Trophoblast cell (in vitro differentiated cells and primary cell): ENCODE results near the gene FASTK.
"Not testable (repeated sequence)": the region's sequence is repeated elsewhere in the genome, so short reads cannot be mapped to it uniquely, and the experiment has no call there.

Experiments
- DNase-seq, 2 donors: peaks; one replicate each; pipeline ENCODE4 v3.0.0-alpha.2; 2016
- H2AFZ ChIP-seq: 2 replicates; pipeline ENCODE4 v1.6.1; 2013; ENCODE audit warnings: low read length, moderate library complexity, mild to moderate bottlenecking; ENCODE audit not compliant: insufficient read depth, poor library complexity
- H2AK5ac ChIP-seq: 2 replicates; pipeline ENCODE4 v1.6.1; 2013; ENCODE audit warnings: mild to moderate bottlenecking, low read length
- H2BK120ac ChIP-seq: 2 replicates; pipeline ENCODE4 v1.6.1; 2013; ENCODE audit warnings: low read length, mild to moderate bottlenecking, moderate library complexity; ENCODE audit not compliant: insufficient read depth, poor library complexity
- H2BK12ac ChIP-seq: 2 replicates; pipeline ENCODE4 v1.6.1; 2013; ENCODE audit warnings: mild to moderate bottlenecking, low read length, moderate library complexity
- H2BK5ac ChIP-seq: 2 replicates; pipeline ENCODE4 v1.6.1; 2013; ENCODE audit warnings: low read length, low read depth, moderate library complexity, mild to moderate bottlenecking; ENCODE audit not compliant: poor library complexity
- H3K14ac ChIP-seq: 2 replicates; pipeline ENCODE4 v1.6.1; 2013; ENCODE audit warnings: mild to moderate bottlenecking, low read length
- H3K18ac ChIP-seq: 2 replicates; pipeline ENCODE4 v1.6.1; 2013; ENCODE audit warnings: mild to moderate bottlenecking, low read length
- H3K23ac ChIP-seq: 2 replicates; pipeline ENCODE4 v1.6.1; 2013; ENCODE audit warnings: low read length
- H3K27ac ChIP-seq: 2 replicates; pipeline ENCODE4 v1.5.1; 2013; ENCODE audit warnings: low read depth, mild to moderate bottlenecking, inconsistent platforms, low read length, moderate library complexity
- H3K27me3 ChIP-seq: 2 replicates; pipeline ENCODE4 v1.6.1; 2013; ENCODE audit warnings: inconsistent platforms, mild to moderate bottlenecking, low read length, moderate library complexity; ENCODE audit not compliant: insufficient read depth
- H3K36me3 ChIP-seq, 2 experiments: 1 replicate in 1 of 2; 2 replicates in 1 of 2; pipeline ENCODE4 v1.6.1; 2013; ENCODE audit warnings: low read length in 2 of 2, mild to moderate bottlenecking in 2 of 2, moderate library complexity in 1 of 2; ENCODE audit not compliant: insufficient read depth in 2 of 2, control insufficient read depth in 1 of 2
- H3K4ac ChIP-seq: 2 replicates; pipeline ENCODE4 v1.6.1; 2013; ENCODE audit warnings: low read depth, mild to moderate bottlenecking, low read length, moderate library complexity
- H3K4me1 ChIP-seq, 2 experiments: 1 replicate in 1 of 2; 2 replicates in 1 of 2; pipeline ENCODE4 v1.6.1; 2013; ENCODE audit warnings: low read length in 2 of 2, mild to moderate bottlenecking in 2 of 2, moderate library complexity in 1 of 2; ENCODE audit not compliant: insufficient read depth in 2 of 2, control insufficient read depth in 1 of 2
- H3K4me2 ChIP-seq: 2 replicates; pipeline ENCODE4 v1.6.1; 2013; ENCODE audit warnings: inconsistent platforms, mild to moderate bottlenecking, low read length, moderate library complexity
- H3K4me3 ChIP-seq: 2 replicates; pipeline ENCODE4 v1.5.1; 2013; ENCODE audit warnings: mild to moderate bottlenecking, low read depth, low read length, inconsistent platforms
- H3K79me1 ChIP-seq: one replicate; pipeline ENCODE4 v1.6.1; 2013; ENCODE audit warnings: low read length
- H3K79me2 ChIP-seq: 2 replicates; pipeline ENCODE4 v1.6.1; 2013; ENCODE audit warnings: low read length, mild to moderate bottlenecking; ENCODE audit not compliant: control insufficient read depth, insufficient read depth, poor library complexity
- H3K9ac ChIP-seq: 2 replicates; pipeline ENCODE4 v1.6.1; 2013; ENCODE audit warnings: mild to moderate bottlenecking, low read length
- H3K9me3 ChIP-seq: 2 replicates; pipeline ENCODE4 v1.6.1; 2013; ENCODE audit warnings: low read depth, mild to moderate bottlenecking, control low read depth, inconsistent platforms, low read length; ENCODE audit not compliant: insufficient read depth
- H4K12ac ChIP-seq: 2 replicates; pipeline ENCODE4 v1.6.1; 2013; ENCODE audit warnings: low read depth, mild to moderate bottlenecking, low read length, moderate library complexity
- H4K8ac ChIP-seq: 2 replicates; pipeline ENCODE4 v1.6.1; 2013; ENCODE audit warnings: low read depth, mild to moderate bottlenecking, low read length, moderate library complexity
- H4K91ac ChIP-seq: one replicate; pipeline ENCODE4 v1.6.1; 2013; ENCODE audit warnings: low read depth, mild to moderate bottlenecking, low read length, moderate library complexity
- WGBS: extraction: QIAGEN DNeasy Blood & Tissue Kit; methylation state at CpG from one replicate; pipeline ENCODE4 v1.1.7; 2013; ENCODE audit warnings: missing lambda C conversion rate; ENCODE audit not compliant: insufficient read length, insufficient coverage; ENCODE audit errors: extremely low coverage; 5-methylcytosine and 5-hydroxymethylcytosine counted together

FASTK gene

DNA sequence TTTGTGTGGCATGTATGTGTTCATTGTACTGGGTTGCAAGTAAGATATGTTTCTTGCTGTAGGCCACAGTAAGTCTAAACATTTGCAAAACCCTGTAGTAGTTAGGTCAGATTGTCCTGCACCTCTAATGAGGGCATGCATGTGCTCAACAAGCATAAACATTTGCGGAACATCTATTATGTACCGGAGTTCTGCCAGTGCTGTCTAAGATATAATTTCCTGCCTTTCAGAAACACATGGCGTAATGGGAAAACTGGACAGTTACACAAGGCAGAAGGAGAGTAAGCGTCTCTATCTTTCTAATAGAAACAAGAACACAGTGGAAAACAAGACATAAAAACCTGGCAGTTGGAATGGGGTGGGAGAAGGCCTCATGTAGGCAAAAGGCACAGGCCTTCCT, 49.6 kb downstream of the FASTK start:
- Histone ChIP-seq H3K9me3 (no peaks in the 10 kb centered on the region), H3K18ac (no peak overlapping the region), H2AFZ (no peak overlapping the region), H3K27ac (no peak overlapping the region), H2BK12ac (no peak overlapping the region), H3K9ac (no peak overlapping the region), H3K4ac (no peak overlapping the region), H2BK120ac (no peak overlapping the region), H3K23ac (no peak overlapping the region), H3K79me1 (peaks cover 23% of the 10 kb centered on the region), H3K4me2 (no peak overlapping the region), H2BK5ac (no peak overlapping the region), H4K91ac (no peak overlapping the region), H4K8ac (no peak overlapping the region), H4K12ac (no peak overlapping the region), H3K4me1 (peaks cover 14 to 16% of the 10 kb centered on the region in 2 experiments), H3K4me3 (no peak overlapping the region), H3K14ac (no peak overlapping the region), H3K36me3 (peaks cover 22 to 27% of the 10 kb centered on the region in 2 experiments), H2AK5ac (no peak overlapping the region), H3K27me3 (no peaks in the 10 kb centered on the region), H3K79me2 (peaks cover 2% of the 10 kb centered on the region)
- WGBS: no CpG with 5 or more reads among the region's 4 CpGs
- DNase-seq: no peak

DNA sequence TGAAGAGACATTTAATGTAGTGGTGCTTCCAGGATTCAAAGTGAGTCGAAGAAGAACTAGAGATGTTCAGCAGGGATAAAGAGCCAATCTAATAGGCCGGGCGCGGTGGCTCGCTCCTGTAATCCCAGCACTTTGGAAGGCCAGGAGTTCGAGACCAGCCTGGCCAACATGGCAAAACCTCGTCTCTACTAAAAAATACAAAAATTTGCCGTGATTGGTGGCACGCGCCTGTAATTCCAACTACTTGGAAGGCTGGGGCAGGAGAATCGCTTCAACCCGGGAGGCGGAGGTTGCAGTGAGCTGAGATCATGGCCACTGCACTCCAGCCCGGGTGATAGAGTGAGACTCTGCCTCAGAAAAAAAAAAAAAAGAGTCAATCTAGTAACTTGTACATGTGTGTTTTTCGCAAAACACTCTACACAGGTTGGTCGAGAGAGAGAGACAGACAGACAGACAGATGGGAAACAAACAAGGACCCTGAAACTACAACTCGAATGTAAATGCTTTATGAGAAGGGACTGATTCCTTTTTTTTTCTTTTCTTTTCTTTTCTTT, 51.6 kb downstream of the FASTK start:
- Histone ChIP-seq H3K9me3 (no peaks in the 10 kb centered on the region), H3K36me3 (peaks cover 3 to 7% of the 10 kb centered on the region in 2 experiments), H3K79me2 (peaks cover 2% of the 10 kb centered on the region), H3K4ac (peak overlapping the region; percentile 60), H2AFZ (peak overlapping the region; percentile 45), H4K8ac (peak overlapping the region; percentile 79), H3K23ac (no peak overlapping the region), H3K4me3 (peak overlapping the region; percentile 93), H2BK5ac (peak overlapping the region; percentile 77), H4K91ac (peak overlapping the region; percentile 76), H3K79me1 (peaks cover 25% of the 10 kb centered on the region), H3K27ac (peak overlapping the region; percentile 89), H3K4me2 (peak overlapping the region; percentile 80), H2AK5ac (peak overlapping the region; percentile 47), H4K12ac (peak overlapping the region; percentile 69), H3K18ac (peak overlapping the region; percentile 29), H2BK120ac (peak overlapping the region; percentile 46), H3K27me3 (no peaks in the 10 kb centered on the region), H3K4me1 (peaks cover 17 to 22% of the 10 kb centered on the region in 2 experiments), H3K14ac (peak overlapping the region; percentile 57), H2BK12ac (peak overlapping the region; percentile 28), H3K9ac (no peak overlapping the region)
- DNase-seq: no peak
- WGBS: no CpG with 5 or more reads among the region's 17 CpGs

DNA sequence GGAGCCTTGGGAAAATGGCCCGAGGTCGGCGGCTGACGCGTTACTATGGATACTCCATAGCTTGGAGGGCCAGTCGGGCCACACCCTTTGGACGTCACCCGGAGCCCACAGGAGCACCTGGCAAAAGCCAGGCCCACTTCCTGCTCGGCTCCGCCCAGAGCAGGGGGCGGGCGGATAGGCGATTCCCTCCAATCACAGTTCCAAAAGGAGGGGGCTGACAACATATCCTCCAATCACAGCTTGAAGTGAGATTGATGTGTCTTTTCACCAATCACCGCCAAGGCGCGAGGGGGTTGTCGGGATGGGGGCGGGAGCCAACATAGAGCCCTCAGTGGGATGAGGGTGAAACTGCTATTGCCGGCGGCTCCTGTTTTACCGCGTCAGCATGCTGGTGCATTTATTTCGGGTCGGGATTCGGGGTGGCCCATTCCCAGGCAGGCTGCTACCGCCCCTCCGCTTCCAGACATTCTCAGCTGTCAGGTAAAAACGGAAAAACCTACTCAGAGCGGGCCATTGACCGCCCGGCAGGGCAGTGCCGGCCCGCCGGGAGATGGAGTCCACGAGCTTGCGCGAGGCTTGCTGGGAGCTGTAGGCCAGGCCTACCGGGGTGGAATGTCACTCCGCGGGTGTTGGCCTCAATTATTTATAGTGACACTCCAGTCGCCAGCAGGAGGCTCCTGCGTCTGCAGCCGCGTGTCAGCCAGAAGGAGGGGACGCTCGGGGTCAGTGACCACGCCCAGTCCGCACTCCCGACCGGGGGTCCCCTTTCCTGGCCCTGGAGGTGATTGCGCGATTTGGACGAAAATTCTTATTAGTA, 52.3 kb downstream of the FASTK start, which contains the start of gene ABCB8:
Gene ABCB8, plus strand, starts transcription at position 320 of the 817 bp plus-strand sequence. Its CDS starts 66 bp downstream, at position 386.
- peak within 1 kb of the TSS; percentile 60 for H3K4ac ChIP-seq
- peak; percentile 99 to 100 for DNase-seq
- H3K27ac ChIP-seq: peak within 1 kb of the TSS; percentile 91
- peak within 1 kb of the TSS; percentile 85 for H4K8ac ChIP-seq
- peak within 1 kb of the TSS; percentile 98 for H2AFZ ChIP-seq
- peak within 1 kb of the TSS; percentile 93 for H2BK5ac ChIP-seq
- H3K4me2 ChIP-seq: peak within 1 kb of the TSS; percentile 90
- peak within 1 kb of the TSS; percentile 93 for H3K4me3 ChIP-seq
- peak within 1 kb of the TSS; percentile 47 for H2AK5ac ChIP-seq
- H3K9me3 ChIP-seq: no peaks in the 10 kb centered on the region
- H3K23ac ChIP-seq: no peak within 1 kb of the TSS
- no CpG with 5 or more reads among the region's 53 CpGs for WGBS
- H3K79me1 ChIP-seq: peaks cover 27% of the 10 kb centered on the region
- H3K79me2 ChIP-seq: peaks cover 2% of the 10 kb centered on the region
- no peaks in the 10 kb centered on the region for H3K27me3 ChIP-seq
- peaks cover 0 to 2% of the 10 kb centered on the region in 2 experiments for H3K36me3 ChIP-seq
- peak within 1 kb of the TSS; percentile 74 for H4K12ac ChIP-seq
- H3K18ac ChIP-seq: peak within 1 kb of the TSS; percentile 83
- peaks cover 17 to 22% of the 10 kb centered on the region in 2 experiments for H3K4me1 ChIP-seq
- H4K91ac ChIP-seq: peak within 1 kb of the TSS; percentile 76
- peak within 1 kb of the TSS; percentile 92 for H2BK120ac ChIP-seq
- peak within 1 kb of the TSS; percentile 83 for H2BK12ac ChIP-seq
- H3K9ac ChIP-seq: peak within 1 kb of the TSS; percentile 86
- peak within 1 kb of the TSS; percentile 86 for H3K14ac ChIP-seq

DNA sequence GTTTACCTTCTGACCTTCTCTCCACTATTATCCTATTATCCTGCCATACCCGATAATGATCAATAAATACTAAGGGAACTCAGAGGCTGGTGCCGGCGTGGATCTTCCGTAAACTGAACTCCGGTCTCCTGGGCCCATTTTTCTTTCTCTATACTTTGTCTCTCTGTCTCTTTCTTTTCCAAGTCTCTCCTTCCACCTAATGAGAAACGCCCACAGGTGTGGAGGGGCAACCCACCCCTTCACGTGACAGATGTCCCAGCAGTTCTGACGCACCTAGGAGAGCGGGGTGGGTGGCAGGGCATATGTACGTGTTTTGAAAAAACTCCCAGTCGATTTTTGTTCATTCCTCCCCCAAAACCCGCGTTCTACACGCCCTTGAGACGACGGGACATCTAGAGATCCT, 52.9 kb downstream of the FASTK start:
- H3K36me3 ChIP-seq, H3K23ac ChIP-seq, H3K27me3 ChIP-seq, H3K79me2 ChIP-seq, H3K9ac ChIP-seq, DNase-seq, H2AK5ac ChIP-seq, H3K18ac ChIP-seq, H3K4ac ChIP-seq, H3K9me3 ChIP-seq: not testable (repeated sequence)
- peak overlapping the region; percentile 21 for H3K14ac ChIP-seq
- peak overlapping the region; percentile 91 for H3K27ac ChIP-seq
- peak overlapping the region; percentile 90 for H3K4me2 ChIP-seq
- H2BK120ac ChIP-seq: peak overlapping the region; percentile 83
- peak overlapping the region; percentile 67 for H4K91ac ChIP-seq
- WGBS: no CpG with 5 or more reads among the region's 16 CpGs
- H4K8ac ChIP-seq: peak overlapping the region; percentile 17
- H2BK5ac ChIP-seq: peak overlapping the region; percentile 76
- H3K4me3 ChIP-seq: peak overlapping the region; percentile 52
- peak overlapping the region; percentile 37 for H2BK12ac ChIP-seq
- peaks cover 27% of the 10 kb centered on the region for H3K79me1 ChIP-seq
- peak overlapping the region; percentile 61 for H2AFZ ChIP-seq
- peaks cover 17 to 22% of the 10 kb centered on the region in 2 experiments for H3K4me1 ChIP-seq
- peak overlapping the region; percentile 11 for H4K12ac ChIP-seq
